Measurements from ENCODE around the gene KLHL13.
A peak's percentile ranks its signal among the peaks of the same experiment; 100 is the strongest.
"Not testable (repeated sequence)": the region's sequence is repeated elsewhere in the genome, so short reads cannot be mapped to it uniquely, and the experiment has no call there.

KLHL13 gene, protein sequence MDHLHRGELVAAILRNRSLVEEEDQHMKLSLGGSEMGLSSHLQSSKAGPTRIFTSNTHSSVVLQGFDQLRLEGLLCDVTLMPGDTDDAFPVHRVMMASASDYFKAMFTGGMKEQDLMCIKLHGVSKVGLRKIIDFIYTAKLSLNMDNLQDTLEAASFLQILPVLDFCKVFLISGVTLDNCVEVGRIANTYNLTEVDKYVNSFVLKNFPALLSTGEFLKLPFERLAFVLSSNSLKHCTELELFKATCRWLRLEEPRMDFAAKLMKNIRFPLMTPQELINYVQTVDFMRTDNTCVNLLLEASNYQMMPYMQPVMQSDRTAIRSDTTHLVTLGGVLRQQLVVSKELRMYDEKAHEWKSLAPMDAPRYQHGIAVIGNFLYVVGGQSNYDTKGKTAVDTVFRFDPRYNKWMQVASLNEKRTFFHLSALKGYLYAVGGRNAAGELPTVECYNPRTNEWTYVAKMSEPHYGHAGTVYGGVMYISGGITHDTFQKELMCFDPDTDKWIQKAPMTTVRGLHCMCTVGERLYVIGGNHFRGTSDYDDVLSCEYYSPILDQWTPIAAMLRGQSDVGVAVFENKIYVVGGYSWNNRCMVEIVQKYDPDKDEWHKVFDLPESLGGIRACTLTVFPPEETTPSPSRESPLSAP

DNA sequence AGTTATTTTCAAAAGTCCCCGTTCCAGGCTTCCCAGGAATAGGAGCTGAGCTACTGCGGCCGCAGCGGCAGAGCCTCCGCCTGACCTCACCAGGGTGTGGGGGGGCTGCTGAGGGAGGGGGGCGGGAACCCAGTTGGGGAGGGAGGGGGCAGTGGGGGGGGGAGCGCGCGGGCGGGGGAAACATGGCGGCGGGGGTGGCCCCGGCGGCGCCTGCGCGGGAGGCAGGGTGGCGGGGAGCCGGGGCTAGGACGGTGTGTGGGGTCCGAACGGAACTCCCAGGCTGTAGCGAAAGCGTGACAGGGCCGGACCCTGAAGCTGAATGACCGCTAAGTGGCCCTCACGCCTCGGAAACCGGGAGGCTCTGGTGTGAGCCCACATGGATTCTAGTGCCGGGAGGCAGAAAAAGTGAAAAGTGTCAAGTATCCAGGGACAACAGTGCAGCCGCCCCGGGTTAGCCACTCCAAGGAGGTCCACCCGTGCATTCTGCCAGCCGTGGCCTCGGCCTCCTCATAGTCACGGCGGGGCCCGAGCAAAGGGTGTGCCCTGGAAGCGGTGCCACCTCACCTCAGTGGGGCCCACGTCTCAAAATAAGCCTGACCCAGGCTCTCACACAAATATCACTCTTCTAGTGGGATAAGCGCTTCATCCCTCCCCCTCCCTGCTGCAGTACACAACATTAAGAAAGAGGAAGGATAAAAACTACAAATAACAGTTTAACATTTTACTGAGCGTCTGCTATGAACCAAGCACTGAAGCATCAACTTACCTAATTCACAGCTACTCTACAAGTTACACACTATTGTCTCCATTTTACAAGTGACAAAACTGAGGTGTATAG is at the start of gene KLHL13:
Gene KLHL13 (minus strand): TSS at position 98 of the 838 bp plus-strand sequence. CDS start 88,337 bp downstream, outside the sequence.
- peak; percentile 22 for DNase-seq (ENCODE audit: insufficient read length, low spot score)
- no peak for FAIRE-seq

DNA sequence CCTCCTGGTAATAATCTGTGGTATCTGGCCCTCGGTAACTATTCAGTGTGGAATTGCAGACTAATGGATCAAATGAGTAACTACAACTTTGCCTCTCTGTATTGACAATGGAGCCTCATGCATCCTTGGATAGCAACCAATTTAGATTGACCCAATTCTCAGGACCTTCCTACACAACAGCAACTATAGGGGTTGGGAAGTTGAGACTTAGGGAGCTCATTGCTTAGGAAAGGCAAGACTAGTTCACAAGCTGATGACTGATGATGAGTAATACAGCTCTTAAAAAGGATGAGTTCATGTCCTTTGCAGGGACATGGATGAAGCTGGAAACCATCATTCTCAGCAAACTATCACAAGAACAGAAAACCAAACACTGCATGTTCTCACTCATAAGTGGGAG is 47.5 kb upstream of the KLHL13 start:
- DNase-seq (ENCODE audit: insufficient read length, low spot score) (no peak), FAIRE-seq (no peak)

DNA sequence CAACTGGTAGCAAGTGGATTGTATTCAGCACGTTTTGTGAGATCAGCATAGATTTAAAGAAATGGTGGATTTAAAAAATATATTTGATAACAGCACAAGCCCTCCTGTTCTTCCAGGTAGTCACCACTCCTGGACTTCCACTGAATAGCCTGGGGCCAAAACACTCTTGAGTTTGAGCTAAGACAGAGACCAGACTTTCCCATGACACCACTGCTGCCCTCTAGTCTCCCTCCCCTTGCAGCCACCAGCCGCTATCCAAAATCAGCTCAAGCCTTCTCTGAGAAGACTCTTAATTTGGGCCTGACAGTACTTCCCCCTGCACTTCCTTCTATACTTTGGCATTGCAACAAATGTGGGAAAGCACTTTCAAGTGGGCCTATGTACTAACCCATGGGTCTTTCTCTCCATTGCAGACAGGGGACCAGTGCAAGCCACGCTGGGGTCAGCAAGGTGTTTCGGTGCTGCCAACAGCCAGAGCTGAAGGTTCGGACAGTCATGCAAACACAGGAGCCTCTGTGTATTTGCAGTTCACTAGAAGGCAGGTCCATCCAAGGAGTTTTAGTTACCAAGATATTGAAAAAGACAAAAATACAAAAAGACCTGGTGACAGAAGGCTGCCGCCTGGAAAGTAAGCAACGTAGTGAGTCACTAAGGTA is 40.5 kb upstream of the KLHL13 start:
- FAIRE-seq (no peak), DNase-seq (ENCODE audit: insufficient read length, low spot score) (no peak)

- DNase-seq (ENCODE audit: insufficient read length, low spot score) (no peak), FAIRE-seq (no peak)
These were observed 39.8 kb upstream of the KLHL13 start for GRCh38 chrX:118156254-118156952.

DNA sequence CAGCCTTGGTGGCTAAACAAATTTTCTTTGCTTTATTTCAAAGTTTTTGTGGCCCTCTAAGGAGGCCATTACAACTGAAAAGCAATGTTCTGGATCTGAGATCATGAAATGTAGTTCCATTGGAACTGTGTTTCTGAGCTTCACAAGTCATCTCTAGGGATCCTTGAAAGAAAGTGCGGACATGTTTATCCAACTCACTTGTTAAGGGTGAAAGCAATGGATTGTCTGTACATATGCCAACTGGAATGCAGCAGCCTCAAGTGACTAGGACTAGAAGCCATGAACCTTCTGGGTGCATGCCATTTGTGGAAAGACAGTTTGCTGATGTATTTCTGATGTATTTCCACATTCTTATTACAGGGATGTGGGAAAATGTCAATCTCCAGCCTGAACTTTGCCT is 36.7 kb upstream of the KLHL13 start:
- FAIRE-seq, result no peak

GRCh38 chrX:118152721-118153120 is 36.1 kb upstream of the KLHL13 start:
- DNase-seq (ENCODE audit: insufficient read length, low spot score) (no peak), FAIRE-seq (no peak)

More for the DNA sequence above, 36.7 kb upstream of the KLHL13 start:
- DNase-seq (ENCODE audit: insufficient read length, low spot score), result no peak

GRCh38 chrX:118148737-118149136 is 32.1 kb upstream of the KLHL13 start:
- no peak for DNase-seq (ENCODE audit: insufficient read length, low spot score)
- no peak for FAIRE-seq

DNA sequence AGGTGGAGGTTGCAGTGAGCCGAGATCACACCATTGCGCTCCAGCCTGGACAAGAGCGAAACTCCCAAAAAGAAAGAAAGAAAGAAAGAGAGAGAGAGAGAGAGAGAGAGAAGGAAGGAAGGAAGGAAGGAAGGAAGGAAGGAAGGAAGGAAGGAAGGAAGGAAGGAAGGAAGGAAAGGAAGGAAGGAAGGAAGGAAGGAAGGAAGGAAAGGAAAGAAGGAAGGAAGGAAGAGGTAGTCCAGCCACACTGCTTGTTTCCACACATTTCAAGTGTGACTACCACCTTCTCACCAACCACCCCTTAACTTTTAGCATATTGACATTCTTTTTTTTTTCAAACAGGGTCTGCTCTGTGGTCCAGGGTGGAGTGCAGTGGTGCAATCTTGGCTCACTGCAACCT is 31.2 kb upstream of the KLHL13 start:
- not testable (repeated sequence) for FAIRE-seq; DNase-seq (ENCODE audit: insufficient read length, low spot score)

DNA sequence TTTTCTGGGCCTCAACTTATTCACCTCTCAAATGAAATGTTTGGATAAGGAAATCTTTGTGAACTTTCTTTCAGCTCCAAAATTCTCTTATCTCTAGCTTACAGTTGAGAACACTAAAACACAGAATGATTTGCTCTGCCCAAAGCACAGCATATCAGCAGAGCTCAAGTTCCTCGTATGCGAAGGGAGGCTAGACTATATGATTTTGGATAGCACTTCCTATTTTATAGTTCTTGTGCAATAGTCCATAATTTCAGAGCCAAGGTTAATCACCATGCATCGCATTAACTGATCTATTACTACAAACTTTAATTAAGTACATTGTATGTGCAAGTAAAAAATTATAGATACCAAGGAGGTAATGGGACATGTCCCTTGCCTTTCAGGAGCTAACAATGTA is 27.0 kb upstream of the KLHL13 start:
- FAIRE-seq, result no peak
- DNase-seq (ENCODE audit: insufficient read length, low spot score), result no peak

- DNase-seq (ENCODE audit: insufficient read length, low spot score) (no peak), FAIRE-seq (no peak)
These were observed 14.7 kb upstream of the KLHL13 start for GRCh38 chrX:118131336-118131735.

DNA sequence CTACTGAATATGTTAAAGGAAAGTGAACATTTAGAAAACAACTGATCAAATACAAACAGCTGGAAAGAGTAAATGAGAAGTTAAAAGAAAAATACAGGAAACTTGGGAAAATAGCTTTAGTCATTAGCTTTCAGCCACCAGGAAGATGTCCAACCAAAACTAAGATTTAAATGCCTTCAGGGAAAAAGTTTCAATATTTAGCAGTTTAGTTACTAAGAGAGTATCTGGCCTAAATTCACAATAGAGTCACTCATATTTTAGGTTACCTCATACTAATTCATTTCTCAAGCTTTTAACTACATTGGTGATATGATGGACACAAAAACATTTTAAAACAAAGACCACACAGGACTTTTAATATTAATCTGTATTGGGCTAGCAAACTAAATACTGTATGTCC is 13.1 kb upstream of the KLHL13 start:
- DNase-seq (ENCODE audit: insufficient read length, low spot score) (no peak), FAIRE-seq (no peak)

DNA sequence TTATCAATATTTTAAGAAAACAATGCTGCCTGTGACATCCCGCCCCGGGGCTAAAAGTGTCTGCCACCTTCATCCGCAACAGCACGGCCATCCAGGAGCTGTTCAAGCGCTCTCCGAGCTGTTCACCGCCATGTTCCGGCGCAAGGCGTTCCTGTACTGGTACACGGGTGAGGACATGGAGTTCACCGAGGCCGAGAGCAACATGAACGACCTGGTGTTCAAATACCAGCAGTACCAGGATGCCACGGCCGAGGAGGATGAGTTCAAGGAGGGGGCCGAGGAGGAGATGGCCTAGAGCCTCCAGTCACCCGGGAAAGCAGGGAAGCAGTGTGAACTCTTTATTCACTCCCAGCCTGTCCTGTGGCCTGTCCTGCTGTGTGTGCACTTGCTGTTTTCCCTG is 12.1 kb upstream of the KLHL13 start:
- DNase-seq (ENCODE audit: insufficient read length, low spot score) (no peak), FAIRE-seq (no peak)

DNA sequence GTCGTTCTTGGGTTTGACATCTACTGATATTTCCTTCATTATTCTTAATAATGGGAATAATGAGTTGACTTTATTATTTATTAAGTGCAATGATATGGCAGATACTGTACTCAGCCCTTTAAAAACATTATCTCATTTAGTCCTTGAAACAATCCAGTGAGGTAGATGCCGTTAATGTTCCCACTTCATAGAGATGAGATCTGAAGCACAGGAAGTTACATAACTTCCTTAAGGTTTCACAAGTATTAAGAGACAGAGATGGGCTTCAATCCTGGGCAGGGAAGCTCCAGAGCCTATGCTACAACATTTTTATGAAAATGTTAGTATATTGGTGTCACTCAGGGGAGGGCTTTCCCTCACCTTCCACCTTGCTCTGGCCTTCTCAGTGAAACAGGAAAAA is 9.7 kb upstream of the KLHL13 start:
- FAIRE-seq (no peak), DNase-seq (ENCODE audit: insufficient read length, low spot score) (no peak)

GRCh38 chrX:118124243-118124642 is 7.6 kb upstream of the KLHL13 start:
- DNase-seq (ENCODE audit: insufficient read length, low spot score); FAIRE-seq: not testable (repeated sequence)

DNA sequence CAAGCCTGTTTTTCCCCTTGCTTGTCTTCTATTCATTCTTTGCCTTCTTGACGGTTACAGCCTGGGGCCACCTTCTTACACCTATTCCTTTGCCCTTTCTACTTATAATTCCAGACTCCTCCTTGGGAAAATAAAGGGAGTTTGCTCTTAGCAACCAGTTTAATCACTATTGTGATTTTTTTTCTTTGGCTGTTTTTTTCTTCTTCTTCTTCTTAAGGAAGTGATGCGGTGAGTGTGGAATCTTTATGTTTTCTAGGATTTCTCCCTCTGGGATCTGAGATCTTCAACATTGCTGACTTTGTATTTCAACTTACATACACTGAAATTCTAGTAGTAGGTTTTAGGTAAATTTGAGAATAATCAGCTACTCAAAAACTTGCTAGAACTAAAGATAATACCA is 1.1 kb upstream of the KLHL13 start:
- no peak for DNase-seq (ENCODE audit: insufficient read length, low spot score)
- FAIRE-seq, result no peak

DNA sequence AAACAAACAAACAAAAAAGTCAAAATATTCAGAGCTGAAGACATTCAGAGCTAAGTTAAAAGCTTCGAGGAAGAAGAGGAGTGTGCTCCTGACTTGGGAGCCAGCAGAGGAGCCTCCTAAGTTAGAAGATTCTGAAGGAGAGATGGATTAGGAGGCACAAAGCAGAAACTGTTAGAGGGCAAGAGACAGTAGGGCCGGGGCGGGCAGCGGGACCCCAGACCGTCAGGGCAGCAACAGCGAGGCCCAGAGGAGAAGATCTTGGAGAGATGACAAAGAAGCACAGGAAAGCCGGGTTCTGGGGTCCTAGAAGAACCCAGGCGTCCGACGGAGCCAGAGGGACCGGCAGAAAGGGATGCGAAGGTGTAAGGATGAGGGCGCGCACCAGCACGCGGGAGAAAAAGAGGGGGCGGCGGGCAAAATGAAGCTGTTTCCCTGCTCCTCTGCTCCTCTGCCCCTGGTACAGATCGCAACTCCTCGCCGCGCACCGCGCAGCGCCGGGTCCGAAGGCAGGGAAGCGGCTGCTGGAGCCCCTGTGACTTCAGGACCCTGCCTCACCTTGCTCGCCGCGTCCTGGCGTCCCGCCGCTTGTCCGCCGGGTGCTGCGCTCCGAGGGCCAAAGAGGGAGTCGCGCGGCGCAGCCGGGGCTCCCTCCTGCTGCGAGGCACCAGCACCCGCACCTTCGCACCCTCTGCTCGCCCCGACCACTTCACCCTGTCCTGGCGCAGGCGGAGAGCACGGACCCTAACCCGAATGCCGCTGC is 477 bp downstream of the KLHL13 start:
- DNase-seq (ENCODE audit: insufficient read length, low spot score) (peak; percentile 1), FAIRE-seq (no peak)

GRCh38 chrX:118114971-118115370 is 1.6 kb downstream of the KLHL13 start:
- no peak for FAIRE-seq
- no peak for DNase-seq (ENCODE audit: insufficient read length, low spot score)

- no peak for FAIRE-seq
These were observed 7.5 kb downstream of the KLHL13 start for GRCh38 chrX:118109065-118109464.

GRCh38 chrX:118108304-118108703 is 8.3 kb downstream of the KLHL13 start:
- DNase-seq (ENCODE audit: insufficient read length, low spot score), result no peak
- FAIRE-seq, result no peak

More at GRCh38 chrX:118109065-118109464, 7.5 kb downstream of the KLHL13 start:
- DNase-seq (ENCODE audit: insufficient read length, low spot score), result no peak

All from HTR-8/SVneo (cell line).